NOMO-1 treated with DMSO at 0.1 percent for 48 hours (cell line): Measurements from ENCODE around the gene BHLHE23.
"Not testable (repeated sequence)": the region's sequence is repeated elsewhere in the genome, so short reads cannot be mapped to it uniquely, and the experiment has no call there.

Source experiments
- DNase-seq: peaks from one replicate; lab custom pipeline; 2025; ENCODE audit not compliant: unreplicated experiment; lab: John Stamatoyannopoulos, UW

The BHLHE23 gene

GRCh38 chr20:62962891-62963613 lies 43.7 kb downstream of the BHLHE23 start:
- no peak for DNase-seq

GRCh38 chr20:62962221-62962879 lies 44.4 kb downstream of the BHLHE23 start:
- no peak for DNase-seq

- no peak for DNase-seq
Observed at GRCh38 chr20:62961799-62962198, 45.0 kb downstream of the BHLHE23 start.

- DNase-seq: no peak
Observed at GRCh38 chr20:62961310-62961783, 45.4 kb downstream of the BHLHE23 start.

- not testable (repeated sequence) for DNase-seq
Observed at GRCh38 chr20:62960446-62961309, 46.1 kb downstream of the BHLHE23 start.

GRCh38 chr20:62959998-62960436 lies 46.7 kb downstream of the BHLHE23 start:
- no peak for DNase-seq

GRCh38 chr20:62959101-62959971 lies 47.4 kb downstream of the BHLHE23 start:
- no peak for DNase-seq

- no peak for DNase-seq
Observed at GRCh38 chr20:62958388-62959100, 48.2 kb downstream of the BHLHE23 start.

GRCh38 chr20:62957136-62958117 lies 49.3 kb downstream of the BHLHE23 start:
- no peak for DNase-seq

GRCh38 chr20:62956387-62957135 lies 50.2 kb downstream of the BHLHE23 start:
- no peak for DNase-seq
